HG03432 (cell line): Measurements from ENCODE around the gene ZBTB21.

Experiments used
- ATAC-seq: cut with Tn5 transposase; IDR thresholded peaks from one replicate; pipeline ENCODE4 v1.9.1; 2021; ENCODE audit warnings: mild to moderate bottlenecking, moderate library complexity; ENCODE audit not compliant: unreplicated experiment

Gene ZBTB21

GRCh38 chr21:42040411-42041180 lies 30.4 kb upstream of the ZBTB21 start:
- ATAC-seq: no peak

- no peak for ATAC-seq
Observed at GRCh38 chr21:42039911-42040351, 29.8 kb upstream of the ZBTB21 start.

GRCh38 chr21:42039470-42039901 lies 29.3 kb upstream of the ZBTB21 start:
- no peak for ATAC-seq

GRCh38 chr21:42038826-42039425 lies 28.8 kb upstream of the ZBTB21 start:
- ATAC-seq: no peak

- ATAC-seq: no peak
Observed at GRCh38 chr21:42038393-42038792, 28.2 kb upstream of the ZBTB21 start.

GRCh38 chr21:42037943-42038342 lies 27.8 kb upstream of the ZBTB21 start:
- no peak for ATAC-seq

- no peak for ATAC-seq
Observed at GRCh38 chr21:42037516-42037915, 27.4 kb upstream of the ZBTB21 start.

GRCh38 chr21:42036313-42036712 lies 26.2 kb upstream of the ZBTB21 start:
- no peak for ATAC-seq

- no peak for ATAC-seq
Observed at GRCh38 chr21:42032968-42033367, 22.8 kb upstream of the ZBTB21 start.

- ATAC-seq: no peak
Observed at GRCh38 chr21:42032266-42032665, 22.1 kb upstream of the ZBTB21 start.

- no peak for ATAC-seq
Observed at GRCh38 chr21:42031816-42032215, 21.7 kb upstream of the ZBTB21 start.

GRCh38 chr21:42031241-42031640 lies 21.1 kb upstream of the ZBTB21 start:
- ATAC-seq: no peak

GRCh38 chr21:42030311-42030710 lies 20.2 kb upstream of the ZBTB21 start:
- ATAC-seq: no peak

- no peak for ATAC-seq
Observed at GRCh38 chr21:42028766-42029425, 18.7 kb upstream of the ZBTB21 start.

GRCh38 chr21:42027822-42028765 lies 17.9 kb upstream of the ZBTB21 start:
- ATAC-seq: no peak

- no peak for ATAC-seq
Observed at GRCh38 chr21:42027085-42027821, 17.1 kb upstream of the ZBTB21 start.

- ATAC-seq: no peak
Observed at GRCh38 chr21:42026082-42026435, 15.9 kb upstream of the ZBTB21 start.

- no peak for ATAC-seq
Observed at GRCh38 chr21:42025376-42026081, 15.4 kb upstream of the ZBTB21 start.

- no peak for ATAC-seq
Observed at GRCh38 chr21:42022906-42023305, 12.7 kb upstream of the ZBTB21 start.

- no peak for ATAC-seq
Observed at GRCh38 chr21:42022091-42022430, 11.9 kb upstream of the ZBTB21 start.
